Smooth muscle cell of the brain vasculature (primary cell): ENCODE measurements around the gene APOC1.
"Not testable (repeated sequence)": the region's sequence is repeated elsewhere in the genome, so short reads cannot be mapped to it uniquely, and the experiment has no call there.

ENCODE experiments used
- DNase-seq: peaks from one replicate; pipeline ENCODE4 v3.0.0-alpha.2; 2012; ENCODE audit warnings: low read depth, low spot score

APOC1 gene

GRCh38 chr19:44912854-44913253, 1.6 kb upstream of the APOC1 start:
- DNase-seq = no peak

- not testable (repeated sequence) for DNase-seq
Measured at GRCh38 chr19:44913512-44914432, 636 bp upstream of the APOC1 start.

GRCh38 chr19:44924243-44924725, 9.9 kb downstream of the APOC1 start:
- no peak for DNase-seq

GRCh38 chr19:44925114-44925891, 10.9 kb downstream of the APOC1 start:
- no peak for DNase-seq

- DNase-seq = not testable (repeated sequence)
Measured at GRCh38 chr19:44926245-44927077, 12.1 kb downstream of the APOC1 start.

- peak; percentile 77 for DNase-seq
Measured at GRCh38 chr19:44927746-44928145, 13.3 kb downstream of the APOC1 start.

- DNase-seq = no peak
Measured at GRCh38 chr19:44930088-44930487, 15.7 kb downstream of the APOC1 start.

- DNase-seq = no peak
Measured at GRCh38 chr19:44931541-44931940, 17.1 kb downstream of the APOC1 start.

- DNase-seq = no peak
Measured at GRCh38 chr19:44939668-44940067, 25.3 kb downstream of the APOC1 start.

- DNase-seq = no peak
Measured at GRCh38 chr19:44942067-44942571, 27.7 kb downstream of the APOC1 start, which contains the start of gene APOC4. Gene APOC4, plus strand, starts transcription at chr19:44942237. Its CDS starts 41 bp downstream, at chr19:44942278.

- no peak for DNase-seq
Measured at GRCh38 chr19:44943801-44944249, 29.4 kb downstream of the APOC1 start.

- no peak for DNase-seq
Measured at GRCh38 chr19:44947041-44947581, 32.7 kb downstream of the APOC1 start.

- no peak for DNase-seq
Measured at GRCh38 chr19:44948237-44948636, 33.8 kb downstream of the APOC1 start.

- DNase-seq = no peak
Measured at GRCh38 chr19:44948763-44949374, 34.5 kb downstream of the APOC1 start.

- DNase-seq = no peak
Measured at GRCh38 chr19:44949550-44949949, 35.1 kb downstream of the APOC1 start.

- DNase-seq = peak; percentile 68
Measured at GRCh38 chr19:44951179-44952159, 37.1 kb downstream of the APOC1 start.

GRCh38 chr19:44954278-44954648, 39.9 kb downstream of the APOC1 start:
- DNase-seq = no peak

- peak; percentile 94 for DNase-seq
Measured at GRCh38 chr19:44954649-44955504, 40.5 kb downstream of the APOC1 start, which contains the start of gene CLPTM1. Gene CLPTM1, plus strand, starts transcription at chr19:44955380. Its CDS starts 16 bp downstream, at chr19:44955396.
